ENCODE results near the gene IPP.
"Not testable (repeated sequence)": the region's sequence is repeated elsewhere in the genome, so short reads cannot be mapped to it uniquely, and the experiment has no call there.

The IPP gene

DNA sequence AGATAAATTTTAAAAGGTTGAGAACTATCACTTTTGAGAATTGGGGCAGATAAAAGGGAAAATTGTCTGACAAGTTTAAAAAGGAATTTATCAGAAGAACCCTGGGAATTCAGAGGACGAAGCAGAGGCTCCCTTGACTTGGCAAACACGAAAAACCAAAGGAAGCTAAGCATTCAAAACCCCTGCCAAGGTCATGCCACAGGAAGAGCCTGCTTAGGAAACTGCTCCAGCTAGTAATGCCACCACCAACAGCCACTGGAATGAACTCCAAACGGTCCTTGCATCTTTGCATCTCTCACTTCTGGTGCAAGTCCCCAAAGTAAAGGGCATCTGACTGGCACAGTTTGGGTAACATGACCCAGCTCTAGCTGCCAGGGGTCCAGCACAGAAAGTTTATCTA, 71.3 kb downstream of the IPP start:
- no peak for DNase-seq

DNA sequence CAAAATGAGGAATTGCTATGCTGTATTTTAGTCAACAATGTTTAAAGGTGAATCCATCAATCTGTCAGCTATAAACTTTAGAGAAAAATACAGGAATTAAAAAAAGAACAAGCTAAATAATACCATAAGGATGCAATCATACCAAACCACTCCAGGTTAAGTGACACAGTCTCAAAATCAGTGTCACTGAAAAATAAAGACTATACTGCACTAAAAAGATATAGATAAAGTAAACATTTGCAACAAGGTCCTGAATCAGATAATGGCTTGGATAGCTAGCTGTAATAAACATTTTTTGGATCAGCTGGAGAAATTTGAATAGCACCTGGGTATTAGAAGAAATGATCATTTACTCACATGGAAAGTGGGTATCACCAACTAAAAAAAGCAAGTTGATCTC, 72.0 kb downstream of the IPP start:
- DNase-seq, result no peak

DNA sequence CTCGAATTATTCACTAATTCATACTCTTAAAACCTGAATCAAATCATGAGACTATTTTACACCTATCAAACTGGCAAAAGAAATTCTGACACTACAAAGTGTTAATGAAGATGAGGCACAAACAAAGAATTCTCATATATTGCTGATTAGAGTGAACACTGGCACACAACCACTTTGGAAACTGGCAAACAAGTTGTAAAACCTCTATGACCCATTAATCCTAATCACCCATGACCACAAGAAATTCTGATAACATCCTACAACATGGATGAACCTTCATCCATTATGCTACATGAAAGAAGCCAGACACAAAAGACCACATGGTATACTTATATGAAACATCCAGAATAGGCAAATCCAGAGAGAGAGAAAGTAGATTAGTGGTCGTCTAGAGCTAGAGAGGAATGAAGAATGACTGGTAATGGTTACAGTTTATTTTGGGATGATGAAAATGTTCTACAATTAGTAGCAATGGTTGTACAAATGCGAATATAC, 72.7 kb downstream of the IPP start:
- no peak for DNase-seq

DNA sequence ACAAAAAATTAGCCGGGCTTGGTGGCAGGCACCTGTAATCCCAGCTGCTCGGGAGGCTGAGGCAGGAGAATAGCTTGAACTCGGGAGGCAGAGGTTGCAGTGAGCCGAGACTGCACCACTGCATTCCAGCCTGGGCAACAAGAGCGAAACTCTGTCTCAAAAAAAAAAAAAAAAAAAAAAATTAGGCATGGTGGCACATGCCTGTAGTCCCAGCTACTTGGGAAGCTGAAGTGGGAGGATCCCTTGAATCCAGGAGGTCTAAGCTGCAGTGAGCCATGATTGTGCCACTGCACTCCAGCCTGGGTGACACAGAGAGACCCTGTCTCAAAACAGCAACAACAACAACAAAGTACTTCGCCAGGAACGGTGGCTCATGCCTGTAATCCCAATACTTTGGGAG, 73.9 kb downstream of the IPP start:
- DNase-seq, result not testable (repeated sequence)

DNA sequence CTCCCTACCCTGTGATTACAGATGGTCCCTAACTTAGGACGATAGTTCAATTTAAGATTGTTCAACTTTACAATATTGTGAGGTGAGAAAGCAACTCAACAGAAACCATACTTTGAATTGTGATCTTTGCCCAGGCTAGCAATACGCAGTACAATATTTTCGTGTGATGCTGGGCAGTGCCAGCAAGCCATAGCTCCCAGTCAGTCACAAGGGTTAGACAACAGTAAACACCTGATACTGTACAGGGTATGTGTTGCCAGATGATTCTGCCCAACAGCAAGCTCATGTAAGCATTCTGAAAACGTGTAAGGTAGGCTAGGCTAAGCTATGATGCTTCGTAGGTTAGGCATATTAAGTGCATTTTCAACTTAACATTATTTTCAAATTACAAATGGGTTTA, 76.0 kb downstream of the IPP start:
- no peak for DNase-seq

DNA sequence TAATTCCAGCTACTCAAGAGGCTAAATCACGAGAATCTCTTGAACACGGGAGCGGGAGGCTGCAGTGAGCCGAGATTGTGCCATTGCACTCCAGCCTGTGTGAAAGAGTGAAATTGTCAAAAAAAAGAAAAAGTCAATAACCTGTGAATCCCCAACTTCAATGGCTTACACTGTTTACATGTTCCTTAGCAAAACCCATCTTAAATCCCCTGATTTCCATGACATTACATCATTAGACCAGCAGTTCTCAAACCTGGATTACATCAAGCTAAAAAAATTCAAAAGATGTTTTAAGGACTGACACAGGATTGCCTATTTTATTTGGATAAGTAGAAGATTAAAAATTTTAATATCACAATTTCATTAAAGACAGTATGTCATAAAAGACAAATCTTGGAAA, 76.5 kb downstream of the IPP start:
- DNase-seq, result no peak

DNA sequence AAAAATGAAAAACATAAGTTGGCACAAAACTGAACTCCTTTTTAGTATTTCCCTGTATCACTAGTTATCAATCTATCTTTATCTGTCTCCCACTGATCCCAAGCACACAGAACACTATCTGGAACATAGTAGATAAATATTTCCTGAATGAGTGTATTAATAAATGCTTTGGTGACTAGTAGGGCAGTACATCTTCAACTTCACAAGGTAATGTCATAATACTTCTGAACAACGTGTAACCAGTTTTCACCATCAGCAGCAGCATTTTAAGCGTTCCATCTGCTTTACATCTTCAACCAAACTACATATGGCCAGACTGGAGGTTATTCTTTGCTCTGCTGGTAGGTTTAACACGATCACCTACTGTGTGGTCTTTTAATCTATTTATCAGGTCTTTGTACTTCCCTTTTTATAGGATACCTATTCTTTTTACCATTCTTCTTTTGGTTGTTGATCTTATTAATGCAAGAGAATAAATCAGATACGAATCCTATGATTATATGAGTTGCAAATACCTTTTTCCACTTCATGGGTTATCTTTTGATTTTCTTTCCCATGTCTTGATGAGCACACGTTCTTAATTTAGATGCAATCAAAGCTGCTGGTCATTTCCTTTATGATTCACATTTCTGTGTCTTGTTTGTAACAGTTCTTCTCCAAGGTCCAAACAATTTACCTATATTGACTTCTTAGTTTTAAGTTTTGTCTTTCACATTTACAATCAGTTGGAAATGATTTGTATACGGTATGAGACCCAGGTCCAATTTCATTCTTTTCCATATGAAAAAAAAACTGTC, 80.4 kb downstream of the IPP start:
- DNase-seq, result no peak

DNA sequence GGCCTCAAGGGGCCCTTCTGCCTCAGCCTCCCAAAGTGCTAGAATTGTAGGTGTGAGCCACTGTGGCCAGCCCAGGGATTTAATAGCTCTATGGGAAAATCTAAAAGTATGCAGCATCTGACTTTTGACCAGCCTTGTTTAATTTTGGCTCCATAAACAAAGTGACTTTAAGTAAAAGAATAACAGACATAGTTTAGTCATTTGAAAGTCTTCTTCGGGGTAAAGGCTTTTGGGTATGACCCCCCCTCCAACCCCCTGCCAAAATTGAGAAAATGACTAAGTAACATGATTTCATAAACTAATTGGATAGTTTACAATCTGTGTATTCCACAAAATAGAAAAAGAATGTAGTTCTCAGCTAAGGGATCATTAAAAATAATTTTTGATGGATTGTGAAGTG, 81.1 kb downstream of the IPP start:
- DNase-seq, result no peak

DNA sequence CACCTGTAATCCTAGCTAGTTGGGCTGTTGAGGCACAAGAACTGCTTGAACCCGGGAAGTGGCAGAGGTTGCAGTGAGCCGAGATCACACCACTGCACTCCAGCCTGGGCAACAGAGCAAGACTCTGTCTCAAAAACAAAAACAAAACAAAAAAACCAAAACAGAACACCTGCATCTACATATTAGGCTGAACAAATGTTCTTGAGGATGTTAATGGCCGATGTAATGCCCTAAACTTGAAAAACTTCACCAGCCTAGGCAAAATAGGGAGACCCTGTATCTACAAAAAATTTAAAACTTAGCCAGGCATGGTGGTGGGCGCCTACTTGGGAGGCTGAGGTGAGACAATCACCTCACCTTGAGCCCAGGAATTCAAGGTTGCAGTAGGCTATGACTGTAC, 81.9 kb downstream of the IPP start:
- DNase-seq, result no peak

DNA sequence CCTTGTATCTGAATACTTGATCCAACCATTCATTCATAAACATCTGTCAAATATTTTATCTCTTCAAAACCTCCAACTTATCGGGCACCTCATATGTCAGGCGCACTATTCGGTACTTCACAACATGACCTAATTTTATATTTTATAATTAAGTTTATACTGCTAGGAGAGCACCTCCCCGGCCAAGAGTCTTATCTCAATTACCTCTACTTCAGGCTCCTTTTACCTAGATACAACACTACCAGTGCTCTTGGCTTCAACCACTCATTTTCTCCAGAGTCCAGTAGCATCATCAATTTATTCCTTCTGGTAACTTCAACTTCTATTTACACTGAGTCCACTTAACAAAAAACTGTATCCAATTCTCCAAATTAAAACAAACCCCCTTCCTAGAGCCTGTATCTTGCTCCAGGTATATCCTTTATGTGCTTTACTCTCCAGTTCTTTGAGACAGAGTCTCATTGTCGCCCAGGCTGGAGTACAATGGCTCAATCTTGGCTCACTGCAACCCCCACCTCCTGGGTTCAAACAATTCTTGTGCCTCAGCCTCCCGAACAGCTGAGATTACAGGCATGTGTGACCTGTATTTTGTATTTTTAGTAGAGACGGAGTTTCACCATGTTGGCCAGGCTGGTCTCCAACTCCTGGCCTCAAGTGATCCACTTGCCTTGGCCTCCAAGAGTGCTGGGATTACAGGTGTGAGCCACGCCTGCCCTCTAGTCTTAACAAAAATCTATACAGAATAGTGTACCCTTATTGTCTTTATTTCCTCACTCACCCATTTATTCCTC, 82.9 kb downstream of the IPP start:
- no peak for DNase-seq

DNA sequence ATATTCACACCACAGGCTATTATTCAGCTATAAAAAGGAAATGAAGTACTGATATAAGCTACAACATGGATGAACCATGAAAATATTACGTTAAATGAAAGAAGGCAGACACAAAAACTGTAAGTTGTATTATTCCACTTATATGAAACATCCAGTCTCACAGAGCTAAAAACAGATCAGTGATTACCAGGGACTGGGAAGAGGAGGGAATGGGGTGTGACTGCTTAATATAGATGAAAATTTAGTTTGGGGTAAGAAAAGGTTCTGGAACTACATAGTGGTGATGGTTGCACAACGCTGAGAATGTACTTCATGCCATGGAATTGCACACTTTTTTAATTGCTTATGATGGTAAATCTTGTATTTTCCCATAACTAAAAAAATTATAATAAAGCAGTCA, 83.6 kb downstream of the IPP start:
- no peak for DNase-seq

DNA sequence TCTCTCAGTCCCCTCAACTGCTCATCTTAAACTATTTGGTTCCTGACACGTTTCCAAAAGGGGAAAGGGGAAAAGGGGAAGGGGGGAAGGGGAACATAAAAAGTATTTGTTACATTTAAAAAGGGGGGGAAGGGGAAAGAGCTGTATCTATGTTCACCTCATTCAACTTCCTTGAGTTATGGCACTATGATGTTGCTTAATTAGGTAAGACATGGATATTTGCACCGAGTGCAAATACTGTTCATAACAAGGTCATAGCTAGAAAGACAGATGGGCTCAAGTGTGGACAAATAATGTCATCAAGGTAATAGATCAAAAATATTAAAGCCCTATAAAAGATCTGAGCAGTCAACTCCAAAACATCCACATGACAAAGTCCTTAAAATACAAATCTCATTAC, 90.1 kb downstream of the IPP start:
- no peak for DNase-seq

DNA sequence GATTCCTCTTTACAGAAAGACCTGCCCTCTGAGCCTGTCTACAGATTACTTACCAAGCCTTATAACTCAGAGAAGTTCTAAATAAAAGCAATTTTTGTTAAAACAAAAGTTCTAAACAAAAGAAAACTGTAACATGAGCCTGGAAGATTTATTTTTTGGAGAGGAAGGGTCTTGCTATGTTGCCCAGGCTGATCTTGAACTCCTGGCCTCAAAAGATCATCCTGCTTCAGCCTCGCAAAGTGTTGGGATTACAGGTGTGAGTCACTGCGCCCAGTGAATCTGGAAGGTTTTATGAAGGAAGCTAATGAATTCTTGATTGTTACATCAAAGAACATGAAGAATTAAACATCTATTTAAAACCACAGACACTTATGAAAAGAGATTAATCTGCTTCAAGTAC, 91.2 kb downstream of the IPP start:
- no peak for DNase-seq

DNA sequence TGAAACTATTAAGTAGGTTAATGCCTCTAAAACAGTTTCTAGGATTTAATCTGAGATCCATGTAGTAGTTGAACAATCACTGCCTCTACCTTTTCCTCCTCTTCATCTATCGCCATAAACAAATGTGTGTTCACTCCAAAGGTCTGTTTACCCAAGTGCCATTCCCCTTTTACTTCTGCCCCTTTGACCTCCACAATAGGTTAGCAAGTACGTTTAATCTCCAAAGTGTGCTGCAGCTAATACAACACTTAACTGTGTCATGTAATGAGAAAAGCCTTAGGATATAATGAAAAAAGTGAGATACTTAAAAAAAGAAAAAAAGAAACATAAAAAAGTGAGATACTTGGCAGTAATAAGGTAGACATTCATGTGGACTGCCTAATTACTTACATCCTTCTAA, 92.3 kb downstream of the IPP start:
- no peak for DNase-seq

DNA sequence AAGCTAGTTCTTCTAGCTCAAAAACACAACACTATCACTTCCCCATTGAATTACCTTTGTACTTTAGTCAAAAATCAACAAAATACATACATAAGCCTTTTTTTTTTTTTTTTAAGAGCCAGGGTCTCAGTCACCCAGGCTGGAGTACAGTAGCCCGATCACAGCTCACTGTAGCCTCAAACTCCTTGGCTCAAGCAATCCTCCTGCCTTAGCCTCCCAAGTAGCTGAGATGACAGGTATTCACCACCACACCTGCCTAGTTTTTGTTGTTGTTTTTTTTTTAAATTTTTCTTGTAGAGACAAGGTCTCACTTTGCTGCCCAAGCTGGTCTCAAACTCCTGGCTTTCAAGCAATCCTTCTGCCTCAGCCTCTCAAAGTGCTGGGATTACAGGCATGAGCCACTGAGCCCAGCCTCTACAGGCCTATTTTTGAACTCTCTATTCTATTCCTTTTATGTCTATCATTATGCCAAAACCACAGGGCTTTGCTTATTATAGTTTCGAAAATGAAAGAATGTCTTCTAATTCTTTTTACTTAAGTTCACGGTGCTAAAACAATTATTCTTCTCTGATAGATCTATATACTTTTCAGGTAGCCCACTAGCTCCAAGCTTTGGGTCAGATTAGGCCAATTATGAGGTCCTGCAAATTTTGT, 93.8 kb downstream of the IPP start:
- no peak for DNase-seq

DNA sequence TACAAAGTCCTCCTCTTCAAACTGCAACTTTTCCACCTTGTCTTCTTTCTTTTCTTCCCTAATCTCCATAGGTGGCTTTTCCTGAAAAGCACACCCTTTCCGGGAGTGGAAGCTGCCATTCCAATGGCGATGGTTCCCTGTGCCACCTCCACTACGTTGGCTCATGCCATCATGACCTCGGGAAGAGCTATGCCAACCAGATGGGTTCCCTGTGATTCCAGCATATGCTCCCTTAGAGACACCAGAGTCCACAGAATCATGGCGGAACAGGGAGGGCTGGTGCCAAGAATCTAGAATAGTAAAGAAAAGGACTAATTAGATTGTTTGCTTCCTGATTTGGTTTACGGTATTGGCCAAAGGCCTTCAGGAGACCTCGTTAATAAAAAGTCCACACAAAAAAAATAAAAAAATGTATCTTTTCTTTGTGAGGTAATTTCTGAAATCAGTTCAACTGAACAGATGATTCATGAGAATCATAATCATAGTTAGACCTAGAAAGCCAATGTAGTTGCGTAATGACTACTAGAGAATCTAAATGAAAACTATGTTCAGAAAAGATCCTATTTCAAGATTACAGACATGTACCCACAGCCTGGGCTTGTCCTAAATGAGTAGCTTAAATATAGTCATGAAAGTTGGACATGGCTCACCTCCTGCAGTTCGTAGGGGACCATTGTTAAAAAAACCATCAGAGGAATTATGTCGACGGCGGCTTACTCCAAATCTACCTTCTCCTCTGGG, 95.7 kb downstream of the IPP start:
- no peak for DNase-seq
